GM18519 (cell line): ENCODE measurements around the gene MMAB.

Experiments
- ATAC-seq: cut with Tn5 transposase; IDR thresholded peaks from one replicate; pipeline ENCODE4 v1.9.1; 2021; ENCODE audit warnings: mild to moderate bottlenecking, moderate library complexity; ENCODE audit not compliant: unreplicated experiment, low FRiP score

MMAB gene

GRCh38 chr12:109518820-109519665 lies 54.3 kb downstream of the MMAB start:
- no peak for ATAC-seq

- ATAC-seq: no peak
Observed at GRCh38 chr12:109517619-109518018, 55.7 kb downstream of the MMAB start.

GRCh38 chr12:109513977-109514376 lies 59.3 kb downstream of the MMAB start:
- no peak for ATAC-seq

- ATAC-seq: no peak
Observed at GRCh38 chr12:109513051-109513450, 60.3 kb downstream of the MMAB start.

GRCh38 chr12:109512608-109513007 lies 60.7 kb downstream of the MMAB start:
- no peak for ATAC-seq

GRCh38 chr12:109510196-109510595 lies 63.1 kb downstream of the MMAB start:
- no peak for ATAC-seq

GRCh38 chr12:109504068-109504467 lies 69.2 kb downstream of the MMAB start:
- no peak for ATAC-seq
